HL-60/S4 treated with retinoic acid at 250 ng/mL for 4 days and 3 days (cell line): ENCODE measurements around the gene LMNB1.
"Not testable (repeated sequence)": the region's sequence is repeated elsewhere in the genome, so short reads cannot be mapped to it uniquely, and the experiment has no call there.

Experiments
- in situ Hi-C: fragments of 300-500 bp; cut with MboI; formaldehyde crosslinking; loops from 2 replicates; pipeline ENCODE4 v1.7.0; 2022; ENCODE audit warnings: low sequenced_read_pairs

Gene LMNB1

DNA sequence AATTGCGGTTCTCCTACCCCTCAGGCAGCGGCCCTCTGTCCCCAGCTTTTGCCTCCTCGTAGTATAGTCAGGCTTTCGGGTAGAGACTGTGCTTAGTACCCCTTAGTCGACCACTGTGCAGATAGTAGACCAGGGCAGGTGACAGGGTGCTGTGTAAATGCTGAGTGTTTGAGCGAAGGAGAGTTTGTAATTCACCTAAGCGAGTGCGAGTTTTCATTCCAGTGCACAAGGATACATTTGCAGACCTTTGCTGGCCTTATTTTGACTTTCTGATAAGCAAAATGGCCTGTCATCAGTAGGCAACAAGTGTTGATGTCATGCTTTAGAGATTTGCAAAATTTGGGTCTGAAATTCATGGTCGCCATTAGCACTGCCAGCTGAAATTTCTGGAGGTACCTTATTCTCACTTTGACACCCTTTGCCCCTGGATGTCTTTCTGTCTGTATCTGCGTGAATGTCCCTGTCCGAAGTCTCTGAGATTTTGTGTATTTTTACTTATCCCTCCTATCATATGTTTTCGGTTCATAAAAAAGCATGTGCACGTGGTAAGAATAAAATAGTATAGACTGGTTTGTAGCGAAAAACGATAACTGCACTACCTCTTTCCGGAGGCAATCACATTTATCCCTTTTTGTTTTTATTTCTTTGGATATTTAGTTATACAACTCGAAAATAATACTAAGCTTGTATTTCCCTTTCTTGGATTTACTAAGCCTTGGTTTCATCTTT lies 1.9 kb downstream of the LMNB1 start:
- in situ Hi-C loops: no loop called here

DNA sequence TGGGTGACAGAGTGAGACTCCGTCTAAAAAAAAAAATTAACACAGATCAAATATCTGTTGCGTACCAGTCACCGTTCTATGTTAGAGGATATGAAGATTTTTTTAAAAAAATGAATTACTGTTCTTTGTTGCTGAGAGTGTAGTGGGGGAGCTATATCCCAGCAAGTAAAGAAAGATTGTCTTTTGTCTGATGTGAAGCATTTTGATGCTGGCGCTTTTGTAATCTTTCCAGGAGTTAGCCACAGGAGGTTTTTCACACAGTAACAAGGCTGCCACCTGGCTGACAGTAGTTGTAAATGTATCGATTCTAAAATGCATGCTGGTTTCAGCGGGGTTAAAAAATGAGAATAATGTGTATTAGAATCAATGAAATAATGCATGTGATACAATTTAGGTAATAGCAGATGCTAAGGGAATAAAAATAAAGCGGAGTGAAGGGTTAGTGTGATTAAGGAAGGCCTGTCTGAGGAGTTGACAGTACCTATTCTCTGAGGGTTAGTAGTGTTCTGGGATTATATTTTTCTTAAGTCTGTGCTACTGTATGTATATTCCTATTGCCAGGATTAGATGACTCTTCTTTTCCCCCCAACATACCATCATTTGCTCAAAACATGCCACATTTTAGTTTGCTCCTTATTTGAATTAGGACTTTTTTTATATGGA lies 3.4 kb downstream of the LMNB1 start:
- in situ Hi-C loops: loop anchor here (10.0 kb wide), 1 partner anchor 105 kb away; no protein-coding TSS in a partner anchor

DNA sequence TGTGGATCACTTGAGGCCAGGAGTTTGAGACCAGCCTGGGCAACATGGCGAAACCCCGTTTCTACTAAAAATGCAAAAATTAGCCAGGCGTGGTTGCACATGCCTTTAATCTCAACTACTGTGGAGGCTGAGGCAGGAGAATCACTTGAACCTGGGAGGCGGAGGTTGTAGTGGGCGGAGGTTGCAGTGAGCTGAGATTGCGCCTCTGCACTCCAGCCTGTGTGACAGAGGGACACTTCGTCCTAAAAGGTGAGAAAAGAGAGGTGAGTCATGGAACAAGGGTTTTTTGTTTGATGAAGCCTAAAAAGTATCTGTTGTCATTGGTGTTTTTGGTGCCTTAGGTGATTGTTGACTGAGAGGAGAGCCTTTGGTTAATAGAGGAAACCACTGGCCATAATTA lies 11.5 kb downstream of the LMNB1 start:
- in situ Hi-C loops: loop anchor here (10.0 kb wide), 1 partner anchor 114 kb away; no protein-coding TSS in a partner anchor

DNA sequence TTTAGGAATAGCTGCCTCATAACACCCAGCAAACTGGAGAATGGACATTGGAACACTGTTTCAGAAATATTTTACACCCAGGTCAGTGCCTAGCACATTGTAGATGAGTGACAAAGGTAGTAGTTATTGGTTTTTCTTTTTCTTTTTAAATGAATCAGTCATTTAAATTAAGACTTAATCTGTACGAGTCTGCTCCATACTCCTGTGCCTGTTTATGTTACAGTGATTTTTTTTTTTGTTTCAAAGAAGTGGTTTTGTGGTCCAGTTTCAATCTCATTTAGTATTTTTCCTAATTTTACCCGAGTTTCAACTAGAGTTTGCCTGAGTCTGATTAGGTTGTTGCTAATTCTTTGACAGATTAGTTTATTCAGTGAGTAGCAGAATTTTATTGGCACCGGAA lies 16.2 kb downstream of the LMNB1 start:
- in situ Hi-C loops: no loop called here

DNA sequence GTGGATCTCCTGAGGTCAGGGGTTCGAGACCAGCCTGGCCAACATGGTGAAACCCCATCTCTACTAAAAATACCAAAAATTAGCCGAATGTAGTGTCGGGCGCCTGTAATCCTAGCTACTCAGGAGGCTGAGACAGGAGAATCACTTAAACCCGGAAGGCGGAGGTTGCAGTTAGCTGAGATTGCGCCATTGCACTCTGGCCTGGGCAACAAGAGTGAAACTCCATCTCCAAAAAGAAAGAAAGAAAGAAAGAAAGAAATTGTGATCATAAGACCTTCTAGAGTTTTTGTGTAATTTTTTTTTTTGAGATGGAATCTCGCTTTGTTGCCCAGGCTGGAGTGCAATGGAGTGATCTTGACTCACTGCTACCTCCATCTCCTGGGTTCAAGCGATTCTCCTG lies 16.7 kb downstream of the LMNB1 start:
- in situ Hi-C loops: not testable (repeated sequence)

DNA sequence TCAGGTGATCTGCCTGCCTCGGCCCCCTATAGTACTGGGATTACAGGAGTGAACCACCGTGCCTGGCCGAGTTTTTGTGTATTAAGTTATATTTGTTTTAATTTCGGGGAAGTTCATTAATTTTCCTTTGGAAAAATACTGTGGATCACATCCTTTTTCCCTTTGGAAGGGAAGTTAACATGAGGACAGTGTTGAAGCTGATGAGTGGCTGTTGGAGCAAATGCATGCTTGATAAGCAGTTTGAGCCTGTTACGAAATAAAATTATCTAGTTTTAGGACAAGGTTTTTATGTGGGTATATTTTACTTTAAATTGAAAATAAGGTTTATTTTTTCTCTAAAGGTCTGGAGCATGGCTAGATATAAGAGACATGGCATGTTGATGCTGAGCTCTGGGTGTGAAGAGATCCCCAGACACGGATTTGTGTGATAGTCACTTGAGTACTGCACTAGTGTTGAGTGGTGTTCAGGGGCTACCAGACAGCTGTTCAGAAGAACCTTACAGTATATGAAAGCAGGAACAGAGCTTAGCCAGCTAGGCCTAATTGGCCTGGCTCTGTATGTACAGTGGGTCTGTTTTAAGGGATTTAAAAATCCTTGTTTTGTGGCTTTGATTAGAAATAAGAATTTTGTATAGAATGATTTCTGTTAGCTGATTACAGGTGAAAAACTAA lies 17.4 kb downstream of the LMNB1 start:
- in situ Hi-C loops: no loop called here

DNA sequence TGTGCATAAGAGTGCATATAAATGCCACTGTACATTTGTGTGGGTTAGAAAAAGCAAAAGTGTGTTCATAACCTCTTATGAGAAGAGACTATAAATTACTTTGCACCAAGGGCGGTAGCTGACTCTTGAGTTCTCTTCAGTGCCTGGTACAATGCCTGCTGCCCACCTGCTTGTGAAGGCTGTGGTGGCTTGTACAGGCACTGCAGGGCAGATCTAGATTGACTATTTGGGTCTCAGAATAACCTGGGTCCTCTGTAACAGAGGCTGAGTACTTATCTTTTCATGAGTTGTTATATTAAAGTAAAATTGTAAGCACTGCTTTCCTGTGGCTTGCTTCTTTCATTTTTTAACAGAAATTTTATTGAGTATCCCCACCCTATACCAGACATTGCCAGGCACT lies 22.8 kb downstream of the LMNB1 start:
- in situ Hi-C loops: no loop called here

DNA sequence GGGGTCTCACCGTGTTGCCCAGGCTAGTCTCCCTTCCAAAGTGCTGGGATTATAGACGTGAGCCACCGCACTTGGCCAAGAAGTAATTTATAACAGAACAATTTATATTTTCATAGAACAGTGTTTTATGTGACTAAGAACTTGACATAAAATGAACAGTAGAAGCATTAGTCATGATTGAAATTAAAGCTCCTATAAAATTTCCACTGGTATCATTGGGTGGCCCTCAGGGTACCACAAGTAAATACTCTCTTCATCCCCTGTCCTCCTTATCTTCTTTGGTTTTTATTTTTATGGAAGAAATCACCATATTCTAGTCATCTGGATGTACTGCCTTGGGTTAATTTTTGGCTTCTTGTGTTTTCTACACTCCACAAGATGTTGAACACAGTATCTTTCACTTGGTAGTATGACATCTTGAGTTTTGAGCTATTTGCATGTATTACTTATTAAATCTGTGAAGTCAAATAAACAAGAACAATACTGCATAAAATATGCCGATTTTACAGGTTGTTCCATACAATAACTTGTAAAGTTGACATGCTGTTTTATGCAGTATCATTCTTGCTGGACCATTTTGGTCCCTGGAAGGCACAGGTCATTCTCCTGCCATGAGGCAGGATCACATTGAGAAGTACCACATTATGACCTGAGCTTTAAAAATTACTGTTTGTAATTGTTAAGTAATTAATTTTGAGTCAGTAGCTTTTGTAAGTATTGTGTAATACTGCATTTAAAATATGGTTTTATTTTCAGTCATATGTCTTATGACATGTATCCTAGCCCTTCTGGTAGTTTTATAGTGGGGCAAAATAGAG lies 24.4 kb downstream of the LMNB1 start:
- in situ Hi-C loops: no loop called here

DNA sequence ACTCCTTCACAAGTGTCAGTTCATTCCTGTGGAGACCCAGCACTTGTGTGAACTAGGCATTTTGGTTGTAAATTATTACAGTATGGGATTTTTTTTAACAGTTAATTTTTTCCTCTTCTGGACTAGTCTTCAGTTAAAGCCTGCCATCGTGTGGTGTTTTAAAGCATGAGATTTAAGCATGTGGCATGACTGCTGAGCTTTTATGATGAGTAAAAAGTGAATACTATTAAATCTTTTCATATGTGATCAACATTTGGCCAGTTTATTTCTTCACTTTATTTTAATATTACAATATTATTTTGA lies 25.0 kb downstream of the LMNB1 start:
- in situ Hi-C loops: no loop called here

DNA sequence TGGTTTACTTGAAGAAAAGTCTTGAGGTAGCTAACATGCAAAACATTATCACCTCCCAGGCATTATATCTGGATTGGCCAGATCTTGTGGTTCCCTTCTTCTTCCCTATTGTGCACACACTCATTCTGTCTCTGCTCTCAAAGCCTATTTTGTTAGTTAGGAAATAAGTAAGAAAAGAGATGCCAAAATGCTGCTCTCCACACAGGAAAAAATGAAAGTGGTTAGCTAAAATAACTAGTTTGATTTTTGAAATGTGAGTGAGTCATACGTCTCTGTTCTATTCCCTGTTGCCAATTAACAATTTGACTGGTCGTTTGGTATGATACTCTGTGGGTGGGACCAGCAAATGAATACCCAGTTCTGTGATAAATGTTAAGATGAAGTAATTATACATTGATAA lies 28.1 kb downstream of the LMNB1 start:
- in situ Hi-C loops: no loop called here

DNA sequence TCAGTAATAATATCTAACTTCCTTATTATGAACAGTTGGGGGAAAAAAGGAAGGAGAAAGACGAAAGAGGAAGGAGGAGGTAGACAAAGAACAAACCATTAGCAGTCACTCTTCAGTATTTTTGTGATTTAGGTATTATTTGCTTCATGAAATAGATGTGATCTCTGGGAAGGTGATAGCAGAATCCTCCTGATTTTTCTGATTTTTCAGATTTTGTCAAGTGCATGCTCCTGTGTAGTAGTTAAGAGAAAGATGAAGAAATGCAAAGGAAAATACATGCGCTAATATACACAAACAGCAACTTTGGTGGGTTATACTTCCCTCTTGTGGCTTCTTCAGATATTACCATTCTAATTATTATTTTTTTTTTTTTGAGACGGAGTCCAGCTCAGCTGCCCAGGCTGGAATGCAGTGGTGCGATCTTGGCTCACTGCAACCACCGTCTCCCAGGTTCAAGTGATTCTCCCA lies 31.6 kb downstream of the LMNB1 start:
- in situ Hi-C loops: no loop called here

DNA sequence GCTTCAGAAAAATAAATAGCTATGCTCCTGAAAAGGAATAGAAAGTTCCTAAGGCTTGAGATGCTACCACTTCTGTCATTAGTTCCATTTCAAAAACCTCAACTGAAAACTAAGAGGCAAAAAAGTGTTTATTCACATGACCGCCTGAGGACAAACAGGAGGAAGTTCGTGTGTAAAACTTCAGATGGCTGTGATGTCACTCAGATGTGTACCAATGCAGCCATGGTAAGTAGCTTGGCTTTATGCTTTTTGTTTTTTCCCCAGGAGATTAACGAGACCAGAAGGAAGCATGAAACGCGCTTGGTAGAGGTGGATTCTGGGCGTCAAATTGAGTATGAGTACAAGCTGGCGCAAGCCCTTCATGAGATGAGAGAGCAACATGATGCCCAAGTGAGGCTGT lies 33.0 kb downstream of the LMNB1 start:
- in situ Hi-C loops: no loop called here

DNA sequence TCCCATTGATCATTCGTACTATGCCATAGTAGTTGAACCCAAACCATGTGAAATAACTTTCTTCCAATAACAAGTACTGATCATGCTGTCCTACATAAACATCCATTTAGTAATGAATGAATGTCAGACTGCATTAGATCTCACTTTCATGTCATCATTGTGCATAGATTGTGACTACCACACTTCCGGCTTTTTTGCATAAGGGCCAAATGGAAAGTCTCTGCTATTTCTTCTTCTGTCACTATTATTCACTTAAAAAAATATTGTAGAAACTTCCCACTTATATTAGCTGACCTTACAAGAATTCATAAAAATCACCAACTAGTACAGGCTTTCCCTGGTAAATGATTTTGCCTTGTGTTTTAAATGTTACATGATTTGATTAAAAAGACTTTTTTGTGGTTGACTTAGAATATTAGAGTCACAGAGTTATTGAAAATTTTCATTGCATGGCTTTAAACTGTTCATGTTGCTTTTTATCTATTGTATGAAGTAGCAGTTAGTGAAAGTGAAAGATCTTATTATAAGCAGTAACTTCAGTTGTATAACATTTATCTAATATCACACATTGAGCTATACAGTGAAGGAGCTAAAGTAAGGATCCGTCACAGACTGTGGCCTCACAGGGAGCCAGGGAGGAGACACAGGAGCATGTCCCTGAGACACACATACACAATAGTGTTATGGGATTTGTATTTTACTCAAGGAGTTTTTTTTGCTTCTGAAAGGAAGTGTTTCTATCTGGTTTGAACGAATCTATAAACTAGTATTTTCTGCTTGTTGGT lies 33.9 kb downstream of the LMNB1 start:
- in situ Hi-C loops: no loop called here

DNA sequence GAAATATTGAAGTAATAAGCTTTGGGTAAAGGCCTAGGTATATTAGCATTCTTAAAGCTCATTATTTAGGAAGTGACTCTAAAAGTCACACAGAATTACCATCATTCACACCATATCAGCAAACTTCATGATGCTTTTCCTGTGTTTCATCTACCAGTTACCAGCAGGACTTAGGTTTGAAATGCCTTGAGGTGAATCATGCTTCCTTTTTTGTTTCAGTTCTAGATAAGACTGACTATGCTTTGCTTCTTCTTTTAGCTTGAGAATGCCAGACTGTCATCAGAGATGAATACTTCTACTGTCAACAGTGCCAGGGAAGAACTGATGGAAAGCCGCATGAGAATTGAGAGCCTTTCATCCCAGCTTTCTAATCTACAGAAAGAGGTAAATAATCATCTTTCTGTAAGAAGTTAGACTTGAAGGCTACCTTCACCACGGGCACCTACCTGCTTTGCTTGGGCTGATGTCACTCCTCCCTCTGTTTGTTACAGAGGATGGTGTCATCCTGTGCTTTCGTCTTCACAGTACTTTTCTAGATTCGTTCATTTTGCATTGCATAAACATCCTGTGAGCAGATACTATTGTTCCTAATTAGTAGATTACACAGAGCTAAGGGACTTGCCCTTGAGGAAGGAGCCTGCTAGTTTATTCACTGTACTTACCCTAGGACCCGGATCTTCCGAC lies 34.7 kb downstream of the LMNB1 start:
- in situ Hi-C loops: no loop called here

DNA sequence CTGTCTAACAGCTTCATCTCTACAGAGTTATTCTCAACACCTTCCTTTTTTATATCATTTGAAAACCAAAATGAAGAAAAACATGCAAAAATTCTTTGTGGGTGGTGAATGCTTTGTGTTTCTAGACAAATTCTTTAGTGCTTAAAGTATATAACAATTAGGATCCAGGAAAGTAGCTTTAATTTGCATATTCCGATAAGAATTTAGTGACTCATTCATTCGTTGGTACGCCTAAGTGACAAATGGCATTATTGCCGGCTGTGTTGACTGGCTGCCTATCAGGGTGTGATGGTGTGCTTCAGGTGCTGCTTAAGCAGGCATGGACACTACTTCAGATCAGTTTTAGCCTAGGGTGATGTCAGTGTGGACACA lies 35.2 kb downstream of the LMNB1 start:
- in situ Hi-C loops: no loop called here

DNA sequence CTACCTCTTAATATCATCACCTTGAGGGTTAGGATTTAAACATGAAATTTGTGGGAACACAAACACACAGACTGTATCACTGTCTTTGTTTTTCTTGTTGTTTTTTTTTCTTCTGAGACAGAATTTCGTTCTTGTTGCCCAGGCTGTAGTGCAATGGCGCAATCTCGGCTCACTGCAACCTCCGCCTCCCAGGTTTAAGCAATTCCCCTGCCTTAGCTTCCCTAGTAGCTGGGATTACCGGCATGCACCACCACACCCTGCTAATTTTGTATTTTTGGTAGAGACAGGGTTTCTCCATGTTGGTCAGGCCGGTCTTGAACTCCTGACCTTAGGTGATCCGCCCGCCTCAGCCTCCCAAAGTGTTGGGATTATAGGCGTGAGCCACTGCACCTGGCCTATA lies 36.9 kb downstream of the LMNB1 start:
- in situ Hi-C loops: not testable (repeated sequence)

DNA sequence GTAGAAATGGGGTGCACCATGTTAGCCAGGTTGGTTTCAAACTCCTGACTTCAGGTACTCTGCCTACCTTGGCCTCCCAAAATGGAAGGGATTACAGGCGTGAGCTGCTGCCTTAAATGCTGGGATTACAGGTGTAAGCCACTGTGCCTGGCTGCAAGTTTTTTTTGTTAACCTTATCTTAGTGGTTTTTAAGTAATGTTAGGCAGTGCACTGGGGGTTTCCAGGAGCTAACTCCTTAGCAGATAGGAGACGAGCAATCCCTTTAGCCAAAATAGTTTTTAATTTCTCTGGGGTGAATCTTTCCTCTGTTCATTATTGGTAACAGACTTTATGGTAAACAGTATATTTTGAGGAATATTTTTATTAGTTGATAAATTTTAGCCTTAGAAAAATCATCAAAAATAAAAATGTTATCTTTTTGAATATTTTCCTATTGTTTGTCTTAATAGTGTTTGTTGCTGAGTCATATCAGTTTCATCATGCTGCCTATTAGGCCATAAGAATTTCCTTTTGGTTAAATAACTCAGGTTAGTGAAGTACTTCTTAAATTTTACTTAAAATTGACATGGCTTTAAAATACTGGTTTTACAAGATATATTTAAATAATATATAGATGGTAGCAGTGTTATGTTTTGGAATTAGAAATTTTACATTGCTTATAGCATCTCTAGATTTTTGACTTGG lies 37.9 kb downstream of the LMNB1 start:
- in situ Hi-C loops: no loop called here

DNA sequence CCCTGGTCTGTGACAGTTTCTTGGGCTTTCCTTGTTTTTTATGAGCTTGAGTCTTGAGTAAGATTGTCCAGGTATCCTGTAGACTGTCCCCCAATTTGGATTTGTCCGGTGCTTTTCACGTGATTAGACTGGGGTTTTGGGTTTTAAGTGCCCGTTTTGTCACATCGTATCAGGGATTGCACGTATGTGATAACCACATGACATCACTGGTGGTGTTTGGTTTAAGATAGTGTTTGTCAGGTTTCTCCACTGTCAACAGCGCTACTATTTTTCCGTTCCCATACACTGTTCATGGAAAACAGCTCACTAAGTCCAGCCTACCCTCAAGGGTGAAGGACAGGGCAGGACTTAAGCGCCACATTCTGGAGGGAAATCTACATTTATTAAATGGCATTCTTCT lies 39.7 kb downstream of the LMNB1 start:
- in situ Hi-C loops: no loop called here

DNA sequence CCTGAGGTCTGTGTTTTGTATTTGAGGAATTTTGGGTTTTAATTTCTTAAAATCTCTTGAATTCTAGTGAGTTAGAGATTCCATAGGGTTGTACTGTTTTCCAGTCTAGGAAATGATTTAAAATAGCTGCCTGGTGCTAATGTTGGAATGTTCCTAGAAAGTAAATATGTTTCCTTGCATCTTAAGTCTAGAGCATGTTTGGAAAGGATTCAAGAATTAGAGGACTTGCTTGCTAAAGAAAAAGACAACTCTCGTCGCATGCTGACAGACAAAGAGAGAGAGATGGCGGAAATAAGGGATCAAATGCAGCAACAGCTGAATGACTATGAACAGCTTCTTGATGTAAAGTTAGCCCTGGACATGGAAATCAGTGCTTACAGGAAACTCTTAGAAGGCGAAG lies 41.8 kb downstream of the LMNB1 start:
- in situ Hi-C loops: no loop called here
